NCI-H2107 treated with DMSO at 0.1 percent for 48 hours (cell line): ENCODE results near the gene CRIM1.

Experiments used
- DNase-seq: peaks from one replicate; lab custom pipeline; 2025; ENCODE audit not compliant: unreplicated experiment; lab: John Stamatoyannopoulos, UW

CRIM1 gene

DNA sequence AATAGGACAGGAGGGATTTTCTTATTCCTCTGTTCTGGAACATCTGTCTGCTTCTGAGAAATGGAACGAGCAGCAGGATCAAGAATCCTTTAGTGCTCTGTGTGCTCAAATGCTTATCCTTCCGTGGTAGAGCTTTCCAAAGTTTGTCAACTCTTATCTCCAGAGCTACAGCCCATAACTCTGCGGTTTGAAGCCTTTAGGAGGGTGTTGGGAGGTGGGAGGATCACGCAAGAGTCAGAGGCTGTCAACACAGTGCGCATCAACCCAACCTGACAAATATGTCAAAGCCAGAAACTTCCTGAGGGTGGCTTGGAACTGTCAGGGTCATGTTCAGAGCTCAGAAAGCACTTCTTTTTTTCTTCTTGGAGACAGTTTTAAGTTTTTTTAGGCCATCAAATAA is 95.9 kb downstream of the CRIM1 start:
- no peak for DNase-seq

DNA sequence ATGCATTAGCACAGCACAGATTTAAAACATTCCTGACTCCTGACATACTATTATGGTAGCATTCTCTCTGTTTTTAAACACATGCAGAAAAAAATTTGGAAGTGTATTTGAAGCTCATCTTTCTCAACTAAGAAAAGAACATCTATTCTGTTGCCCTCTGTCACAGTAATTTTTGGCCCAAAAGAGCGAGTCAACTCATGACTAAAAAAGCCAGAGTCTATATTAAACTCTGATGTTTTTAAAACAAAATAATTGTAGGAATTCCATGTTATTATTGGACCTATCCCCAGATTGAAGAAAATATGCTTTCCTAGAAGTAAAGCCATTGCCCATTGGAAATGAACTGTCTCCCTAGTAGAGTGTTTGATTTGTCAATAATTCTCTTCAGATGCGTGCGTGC is 96.7 kb downstream of the CRIM1 start:
- no peak for DNase-seq

DNA sequence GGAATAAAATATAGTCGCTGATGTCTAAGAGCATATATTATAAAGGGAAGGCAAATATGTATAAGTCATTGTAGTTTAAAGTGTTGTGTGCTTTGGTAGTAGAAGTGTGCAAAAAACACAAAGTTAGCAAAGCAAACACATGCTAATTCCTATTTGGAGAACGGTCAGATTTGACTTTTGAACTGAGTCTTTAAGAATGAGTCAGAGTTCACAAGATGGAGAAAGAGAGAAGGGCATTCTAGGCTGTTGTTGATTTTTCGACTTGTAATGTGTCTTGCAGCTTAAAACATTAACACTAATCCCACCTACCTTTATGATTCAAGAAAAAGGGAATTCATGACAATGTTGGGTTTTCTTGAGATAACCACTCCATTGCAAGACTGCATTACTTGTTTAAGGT is 98.1 kb downstream of the CRIM1 start:
- DNase-seq: no peak

DNA sequence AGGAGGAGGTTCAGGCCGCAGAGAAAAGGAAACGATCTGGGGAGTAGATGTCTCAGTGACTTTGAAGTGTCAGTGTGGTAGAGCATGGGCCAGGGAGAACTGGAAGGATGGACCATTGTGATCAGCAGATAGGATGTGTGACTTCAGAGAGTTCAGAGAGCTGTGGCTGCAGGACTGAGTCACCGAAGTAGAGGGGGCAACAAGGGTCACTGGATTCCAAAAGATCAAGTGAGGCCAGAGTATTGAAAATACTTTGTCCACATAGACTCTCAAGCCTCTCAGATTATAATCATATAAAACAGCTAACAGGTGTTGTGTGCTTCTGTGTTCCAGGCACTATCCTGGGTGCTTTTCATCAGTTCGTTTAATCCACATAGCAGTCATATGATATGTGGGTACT is 99.4 kb downstream of the CRIM1 start:
- no peak for DNase-seq

DNA sequence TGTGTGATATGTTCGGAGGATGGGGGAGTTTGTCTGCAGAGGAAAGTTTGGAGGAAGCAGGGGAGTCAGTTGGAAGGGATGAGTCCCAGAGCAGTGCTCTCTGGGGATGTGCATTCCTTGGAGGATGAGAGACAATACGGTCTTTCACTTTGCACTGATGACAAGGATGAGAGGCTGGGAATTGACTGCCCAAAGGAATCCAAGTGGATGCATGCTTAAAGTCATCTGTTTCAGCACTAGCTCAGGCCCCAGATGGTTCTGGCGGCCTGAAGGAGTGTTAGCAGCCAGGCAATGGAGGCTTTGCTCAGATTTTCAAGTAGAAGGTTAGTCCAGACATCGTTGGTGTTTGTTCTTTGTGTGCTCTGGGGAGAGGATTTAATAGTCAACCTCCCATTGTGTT is 100.2 kb downstream of the CRIM1 start:
- no peak for DNase-seq

DNA sequence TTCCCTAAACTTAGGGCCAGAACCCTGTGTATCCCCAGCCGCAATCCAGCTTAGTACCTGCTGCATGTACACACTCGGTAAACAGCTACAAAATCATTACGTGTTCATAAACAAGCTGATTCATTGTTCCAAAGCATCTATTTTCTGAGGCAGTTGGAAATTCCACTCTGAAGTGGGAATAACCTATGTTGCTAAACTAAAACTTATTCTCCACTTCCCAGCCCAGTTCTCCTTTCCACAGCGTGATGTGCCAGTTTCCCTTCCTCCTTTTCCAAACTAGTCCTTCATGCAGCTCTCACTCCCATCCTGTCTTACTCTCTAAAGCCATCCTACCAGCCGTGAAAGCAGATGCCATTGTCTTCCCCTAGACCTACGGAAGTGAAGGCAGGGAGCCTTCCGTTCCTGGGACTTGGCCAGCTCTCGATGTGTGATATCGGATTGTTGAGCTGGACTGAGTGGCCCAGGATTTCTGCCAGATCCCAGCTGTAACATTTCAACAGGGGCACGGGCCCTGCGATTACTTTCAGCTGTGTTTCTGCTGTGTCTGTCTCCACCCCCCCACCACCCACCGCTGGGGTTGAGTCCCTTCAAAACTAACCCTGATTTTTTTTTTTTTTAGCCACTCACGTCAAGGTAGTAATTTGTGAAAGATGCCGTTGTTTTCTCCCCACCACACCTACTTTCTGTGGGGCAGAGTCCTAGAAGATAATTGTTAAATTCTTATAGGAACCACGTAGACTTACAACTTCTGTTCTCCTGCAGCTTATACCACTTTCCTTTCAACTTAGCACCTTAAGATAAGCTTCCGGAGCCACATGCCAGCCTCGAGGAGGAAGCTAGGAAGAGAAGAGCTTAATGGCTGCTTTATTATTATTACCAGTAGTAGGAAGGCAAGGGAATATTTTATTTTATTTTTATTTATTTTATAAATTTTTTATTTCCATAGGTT is 100.9 kb downstream of the CRIM1 start:
- no peak for DNase-seq

DNA sequence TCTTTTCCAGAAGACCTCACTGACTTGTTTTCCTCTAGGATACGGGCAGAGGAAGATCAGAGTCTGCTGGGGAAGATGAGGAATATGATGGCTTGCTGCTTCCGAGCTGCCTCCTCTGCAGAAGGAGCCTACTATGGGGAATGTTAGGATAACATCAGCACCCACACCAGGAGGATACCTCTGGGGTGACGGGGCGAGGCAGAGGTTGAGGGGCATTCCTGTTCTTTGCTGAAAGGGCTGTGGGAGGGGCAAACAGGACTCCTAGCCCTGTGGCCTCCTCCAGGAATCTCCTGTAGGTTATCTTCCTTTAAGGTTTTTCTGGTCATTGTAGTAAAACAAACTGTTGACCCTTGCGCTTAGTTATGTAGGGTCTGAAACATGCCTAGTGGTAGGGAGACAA is 102.5 kb downstream of the CRIM1 start:
- no peak for DNase-seq

DNA sequence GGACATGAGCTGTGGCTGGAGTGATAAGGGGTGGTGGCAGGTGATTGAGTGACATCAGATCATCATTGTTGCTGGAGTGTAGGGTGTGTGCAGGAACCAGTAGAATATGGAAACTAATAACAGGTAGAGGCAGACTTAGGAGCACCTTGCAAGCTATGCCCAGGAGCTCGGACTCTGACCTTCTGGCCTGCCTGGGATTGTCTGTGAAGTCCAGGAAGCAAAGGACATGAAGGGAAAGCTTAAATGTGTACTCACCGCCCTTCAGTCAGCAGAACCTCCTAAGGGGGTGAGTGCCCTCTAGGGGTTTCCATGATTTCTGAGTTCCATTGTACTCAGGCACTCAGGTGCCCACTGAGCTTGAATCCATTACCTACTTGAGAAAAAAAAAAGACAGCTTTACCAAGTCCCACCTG is 104.2 kb downstream of the CRIM1 start:
- peak; percentile 46 for DNase-seq

DNA sequence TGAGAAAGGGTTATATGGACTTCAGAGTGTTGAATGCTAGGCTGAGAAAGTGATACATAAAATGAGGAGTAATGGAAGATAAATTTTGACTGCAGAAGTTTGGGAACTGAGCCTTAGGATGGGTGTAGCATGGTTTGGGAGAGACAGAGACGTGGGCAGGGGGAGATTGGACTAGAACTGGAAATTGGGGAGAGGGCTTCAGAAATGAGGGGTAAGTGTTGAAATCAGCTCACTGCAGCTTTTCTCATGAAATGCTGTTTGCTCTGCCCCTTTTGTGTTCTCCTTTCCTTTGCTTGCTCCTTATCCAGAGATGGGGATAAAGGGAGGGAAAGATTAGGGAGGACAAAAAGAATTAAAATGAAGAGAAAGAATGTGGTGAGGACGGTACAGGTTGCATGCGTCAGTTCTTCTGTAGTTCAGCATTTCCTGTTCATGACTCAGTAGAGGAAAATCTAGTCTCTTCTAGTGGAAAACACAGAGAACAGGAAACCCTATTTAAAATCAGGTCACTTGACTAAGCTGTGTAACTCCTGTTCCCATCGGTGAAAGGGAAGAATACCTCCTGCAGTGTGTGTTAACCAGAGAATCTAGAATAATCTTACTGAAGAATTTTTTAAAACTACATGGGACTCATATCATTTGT is 105.6 kb downstream of the CRIM1 start:
- no peak for DNase-seq

DNA sequence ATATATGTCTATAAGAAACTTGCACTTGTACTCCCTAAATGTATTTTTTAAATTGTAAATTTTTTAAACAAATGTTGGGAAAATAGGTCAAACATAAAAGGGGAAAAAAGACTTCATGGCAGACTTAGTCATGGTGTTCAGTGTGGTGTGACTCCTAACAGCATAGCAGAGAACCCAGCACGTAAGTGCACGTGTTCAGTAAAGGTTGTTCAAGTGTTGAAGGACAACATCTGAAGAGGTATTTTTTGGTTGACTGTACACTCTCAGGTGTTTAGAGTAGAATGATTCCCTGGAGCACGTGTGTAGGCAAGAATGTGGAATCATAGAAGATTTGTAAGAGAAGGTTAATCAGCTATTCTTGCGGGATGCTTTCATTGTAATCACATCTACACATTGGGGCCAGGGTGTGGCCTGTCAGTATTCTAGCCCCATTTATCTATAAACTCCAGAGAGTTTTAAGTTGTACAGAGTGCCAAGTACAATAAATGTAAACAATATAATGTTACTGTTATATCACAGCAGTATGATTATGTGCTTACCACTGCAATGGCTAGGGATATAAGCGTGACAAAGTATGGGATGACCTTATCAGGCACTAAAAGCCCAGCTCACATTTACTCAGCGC is 106.8 kb downstream of the CRIM1 start:
- DNase-seq: no peak

DNA sequence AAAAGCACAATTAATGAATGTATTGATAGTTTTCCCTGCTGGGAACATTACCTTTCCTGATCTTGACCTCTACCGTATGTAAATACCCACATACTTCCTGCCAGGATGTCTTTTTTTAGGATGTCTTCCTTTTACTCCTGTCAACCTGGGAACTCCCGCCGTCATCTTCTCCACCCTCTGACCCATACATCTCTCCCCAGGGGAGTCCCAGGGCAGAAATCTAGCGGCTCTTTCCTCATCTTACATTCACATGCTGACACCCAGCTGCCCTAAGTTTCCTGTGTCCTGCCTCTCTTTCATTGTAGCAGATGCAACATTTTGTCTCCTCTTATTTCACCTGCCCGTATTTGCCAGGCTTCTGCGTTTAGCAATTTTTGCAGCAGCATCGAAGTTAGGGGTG is 107.8 kb downstream of the CRIM1 start:
- DNase-seq: no peak

DNA sequence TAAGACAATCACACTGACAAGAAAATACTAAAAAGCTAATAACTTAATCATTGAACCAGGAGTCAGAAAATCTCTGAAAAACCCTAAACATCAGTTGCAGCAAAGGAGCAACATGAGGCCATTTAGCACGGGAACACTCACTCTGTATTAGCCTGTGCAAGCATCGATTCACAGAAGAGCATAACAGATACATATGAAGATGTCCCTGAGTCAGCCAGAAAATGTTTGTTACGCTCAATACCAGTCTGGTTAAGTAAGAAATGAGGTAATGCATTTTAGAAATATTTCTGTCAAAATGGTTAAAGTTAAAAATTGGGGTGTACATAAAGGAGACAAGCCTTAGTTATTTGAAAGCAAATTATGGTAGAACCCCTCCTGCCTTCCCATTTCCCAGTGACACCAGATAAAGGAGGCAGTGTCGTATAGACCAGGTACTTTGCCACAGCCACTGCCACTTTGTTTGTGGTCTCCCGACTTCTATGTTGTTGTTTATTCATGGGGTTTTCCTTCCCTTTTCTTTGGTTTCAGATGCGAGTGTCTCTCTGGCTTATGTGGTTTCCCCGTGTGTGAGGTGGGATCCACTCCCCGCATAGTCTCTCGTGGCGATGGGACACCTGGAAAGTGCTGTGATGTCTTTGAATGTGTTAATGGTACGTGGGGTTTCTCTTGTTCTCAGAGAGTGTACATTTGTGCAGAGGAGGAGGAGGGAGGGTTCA is 108.6 kb downstream of the CRIM1 start:
- no peak for DNase-seq

DNA sequence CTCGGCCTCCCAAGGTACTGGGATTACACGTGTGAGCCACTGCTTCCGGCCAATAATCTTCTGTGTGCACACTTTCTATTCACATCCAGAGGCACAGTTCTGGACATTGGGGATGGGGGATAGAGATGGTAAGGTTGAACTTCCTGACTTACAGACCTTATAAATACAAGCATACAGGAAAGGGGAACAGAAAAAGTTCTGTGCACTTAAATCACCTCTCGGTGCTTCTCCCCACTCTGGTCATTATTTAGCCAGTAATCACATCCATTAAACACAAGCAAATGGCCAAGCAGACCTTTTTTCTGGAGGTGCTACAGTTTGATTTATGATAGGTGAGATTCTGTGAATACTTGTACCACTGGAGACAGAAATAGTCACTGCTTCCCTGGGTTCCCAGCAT is 110.6 kb downstream of the CRIM1 start:
- DNase-seq: no peak

DNA sequence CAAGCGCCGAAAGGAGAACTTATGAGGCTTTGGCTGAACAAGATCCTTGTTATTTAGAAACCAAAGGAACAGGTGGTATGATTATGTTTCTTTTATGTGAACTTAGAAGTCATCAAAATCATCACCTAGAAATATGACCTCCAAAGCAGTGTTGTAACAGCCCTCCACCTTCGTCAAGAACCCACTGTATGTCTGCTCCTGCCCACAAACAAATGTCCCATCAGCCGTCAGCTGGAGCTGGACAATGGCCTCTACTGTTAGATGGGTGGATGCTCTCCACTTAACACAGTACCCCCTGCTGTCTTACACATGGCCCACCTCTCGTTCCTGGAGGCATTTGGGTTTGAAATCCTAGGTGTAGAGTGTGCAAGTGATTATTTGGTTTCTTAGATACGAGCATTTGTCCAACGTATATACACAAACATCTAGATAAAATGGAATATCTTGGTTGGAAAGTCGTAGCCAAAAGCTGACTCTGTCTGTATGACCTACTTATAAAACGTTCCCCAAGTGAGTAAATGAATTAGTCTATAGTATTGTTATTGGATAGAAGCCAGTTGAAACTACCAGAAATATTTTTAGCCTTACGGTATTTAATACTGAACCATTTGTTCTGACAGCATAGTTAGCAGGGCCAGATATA is 113.0 kb downstream of the CRIM1 start:
- DNase-seq: no peak

DNA sequence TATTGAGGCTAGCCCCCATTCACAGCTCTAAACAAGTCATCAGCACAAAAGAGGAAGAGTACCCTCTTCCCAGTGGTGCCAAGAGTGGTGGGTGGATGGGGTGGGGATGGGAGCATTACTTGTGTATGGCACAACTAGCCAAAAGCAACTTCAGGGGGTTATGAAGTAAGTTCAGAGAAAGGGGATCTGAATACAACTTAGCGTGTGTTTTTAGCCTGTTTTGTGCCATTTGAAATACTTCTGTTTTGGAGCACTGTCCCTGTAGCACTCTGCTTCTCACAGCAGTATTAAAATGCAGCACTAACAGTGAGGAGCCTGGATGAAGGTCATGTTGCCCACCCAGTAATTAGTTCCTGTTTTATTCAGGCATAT is 113.5 kb downstream of the CRIM1 start:
- no peak for DNase-seq

DNA sequence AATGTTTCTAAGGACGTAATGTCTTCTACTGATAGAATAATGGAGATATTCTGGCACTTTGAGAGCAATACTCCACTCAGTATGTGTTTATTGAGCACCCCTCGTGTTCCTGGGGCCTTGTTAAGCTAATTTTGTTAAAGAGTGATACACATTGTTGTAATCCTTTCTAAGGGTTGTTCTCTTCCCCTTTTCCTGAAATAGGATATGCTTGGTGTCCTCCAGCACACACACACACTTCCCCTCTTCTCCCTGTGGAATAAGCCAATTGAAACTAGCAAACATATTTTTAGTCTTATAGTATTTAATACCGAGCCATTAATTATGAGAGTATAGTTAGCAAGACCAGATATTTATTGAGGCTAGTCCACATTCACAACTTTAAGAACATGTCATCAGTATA is 114.1 kb downstream of the CRIM1 start:
- DNase-seq: no peak

DNA sequence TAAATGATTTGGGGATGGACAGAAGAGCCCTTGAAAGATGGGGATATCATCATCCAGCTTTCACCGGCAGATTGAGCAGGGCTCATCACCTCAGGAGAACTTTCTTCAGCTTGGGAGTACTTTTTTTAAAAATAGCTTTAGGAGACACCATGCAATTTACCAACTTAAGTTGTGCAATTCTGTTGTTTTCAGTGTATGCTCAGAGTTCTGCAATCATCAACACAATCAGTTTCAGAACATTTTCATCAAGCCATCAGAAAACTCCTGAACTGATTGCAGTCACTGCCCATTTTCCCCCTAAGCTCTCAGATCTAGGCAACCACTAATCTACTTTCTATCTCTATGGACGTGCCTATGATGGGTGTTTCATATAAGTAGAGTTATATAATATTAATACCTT is 117.7 kb downstream of the CRIM1 start:
- DNase-seq: no peak

DNA sequence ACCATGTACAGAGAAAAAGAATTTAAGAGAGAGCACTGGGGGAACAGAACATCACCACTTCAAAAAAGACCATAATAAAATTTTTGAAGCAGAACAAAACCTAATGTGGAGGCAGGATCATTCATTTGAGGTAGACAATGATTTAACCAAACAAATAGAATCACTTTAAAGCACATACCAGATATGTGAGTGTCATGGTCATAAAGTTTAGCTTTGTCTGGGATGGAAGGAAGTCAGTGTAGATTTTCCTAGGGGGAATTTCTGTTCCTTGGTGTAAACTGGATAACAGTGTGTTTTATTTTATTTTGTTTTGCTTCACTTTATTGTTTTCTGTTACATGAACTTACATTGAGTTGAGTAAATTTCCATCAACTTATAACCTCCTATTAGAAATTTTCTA is 120.8 kb downstream of the CRIM1 start:
- DNase-seq: no peak

DNA sequence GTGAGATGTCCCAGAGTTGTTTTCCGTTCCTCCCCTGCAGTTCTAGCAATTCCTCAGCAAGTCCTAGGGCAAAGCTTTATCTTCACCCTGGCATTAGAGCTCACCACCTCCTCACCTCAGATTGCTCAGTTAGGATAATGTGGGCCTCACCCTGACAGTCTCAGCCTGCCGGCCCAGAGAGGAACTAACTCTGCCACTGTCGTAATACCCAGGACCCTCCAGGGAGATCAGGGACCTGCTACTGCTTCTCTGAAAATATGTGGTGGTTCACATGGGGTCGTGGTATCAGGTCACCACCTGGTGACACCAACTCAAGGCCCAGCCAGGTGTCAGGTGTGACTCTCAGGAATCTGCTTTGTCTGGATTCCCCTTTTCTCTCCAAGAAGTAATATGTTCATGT is 121.7 kb downstream of the CRIM1 start:
- no peak for DNase-seq

DNA sequence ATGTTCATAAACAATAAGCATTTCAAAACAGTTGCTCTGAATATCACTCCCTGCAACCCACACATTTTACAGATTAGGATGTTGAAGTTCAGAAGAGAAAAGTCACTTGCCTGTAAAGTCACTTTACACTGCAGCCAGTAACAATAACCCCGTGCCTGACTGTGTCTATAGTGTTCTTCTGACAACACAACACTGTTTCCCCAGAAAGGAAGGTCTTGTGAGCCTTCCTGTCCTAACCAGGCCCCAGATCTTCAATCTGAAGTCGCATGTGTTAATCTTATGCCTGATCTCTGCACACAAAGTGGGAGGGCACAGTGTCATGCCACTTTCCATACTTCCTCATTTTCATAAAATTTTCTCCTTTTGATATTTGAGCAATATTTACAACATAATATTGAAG is 122.2 kb downstream of the CRIM1 start:
- no peak for DNase-seq

DNA sequence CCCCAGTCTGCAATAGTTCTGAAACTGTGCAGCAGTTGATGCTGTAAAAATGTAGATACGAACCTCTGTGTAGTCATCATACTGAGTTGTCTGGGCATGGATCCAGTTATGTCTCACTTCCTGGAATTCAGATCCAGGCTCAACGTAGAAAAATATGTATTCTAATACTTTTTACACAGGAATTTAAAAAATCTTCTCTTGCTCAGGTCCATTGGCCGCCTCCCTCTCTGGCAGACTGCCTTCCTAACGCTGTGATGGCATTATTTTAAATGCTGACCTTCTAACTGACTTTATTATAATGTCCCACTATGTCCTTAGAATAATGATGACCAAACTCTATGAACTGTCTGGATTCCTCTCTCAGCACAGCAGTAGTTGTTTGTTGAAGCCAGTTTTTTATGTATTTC is 122.8 kb downstream of the CRIM1 start:
- DNase-seq: no peak
